Stimulated activated naive B cell treated with anti-CD40 and anti-IgM and Interleukin-4, amounts not matched to agents 10 μg/mL and 1 μg/mL and 100 μg/mL, for 72 hours (primary cell): ENCODE measurements around the gene SGIP1.

Source experiments
- ATAC-seq, 2 donors: fragments of 150-1000 bp; cut with Tn5 transposase; replicated peaks; 2 replicates each; pipeline ENCODE4 v1.10.0; 2021; ENCODE audit warnings: moderate library complexity in 1 of 2
- DNase-seq: peaks from one replicate; pipeline ENCODE4 v3.0.0; 2021
- H3K27ac Mint-ChIP-seq: one replicate; pipeline ENCODE4 v1.8.0; 2022; ENCODE audit warnings: mild to moderate bottlenecking, mixed read lengths
- H3K27me3 Mint-ChIP-seq, 2 donors: one replicate each; pipeline ENCODE4 v1.8.0; 2022; ENCODE audit warnings: mixed read lengths in 2 of 2
- H3K36me3 Mint-ChIP-seq, 2 donors: one replicate each; pipeline ENCODE4 v1.8.0; 2022; ENCODE audit warnings: mixed read lengths in 2 of 2, mild to moderate bottlenecking in 1 of 2
- H3K4me1 Mint-ChIP-seq, 2 donors: one replicate each; pipeline ENCODE4 v1.8.0; 2022; ENCODE audit warnings: mixed read lengths in 2 of 2, mild to moderate bottlenecking in 1 of 2
- H3K4me3 Mint-ChIP-seq, 2 donors: one replicate each; pipeline ENCODE4 v1.8.0; 2022; ENCODE audit warnings: mild to moderate bottlenecking in 2 of 2, mixed read lengths in 2 of 2, moderate library complexity in 1 of 2
- H3K9me3 Mint-ChIP-seq, 2 donors: one replicate each; pipeline ENCODE4 v1.8.0; 2022; ENCODE audit warnings: mixed read lengths in 2 of 2, mild to moderate bottlenecking in 1 of 2

Gene SGIP1

DNA sequence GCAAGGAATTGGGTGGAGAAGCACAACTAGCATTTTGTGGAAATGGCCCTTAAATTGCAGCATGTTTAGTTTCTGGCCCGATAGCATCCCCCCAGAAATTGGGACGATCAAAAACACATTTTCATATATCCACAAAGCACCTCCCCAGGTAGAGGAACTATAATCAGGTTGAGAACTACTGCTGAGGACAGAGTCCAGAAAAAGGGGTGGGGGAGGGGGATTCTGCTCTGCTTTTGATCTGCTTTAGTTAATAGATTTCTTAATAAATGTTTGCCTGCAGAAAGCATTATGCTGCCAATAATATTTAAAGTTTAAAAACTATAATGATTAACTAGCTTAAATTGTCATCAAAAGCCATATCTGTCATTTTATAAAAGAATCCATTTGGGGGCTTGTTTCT, 203.9 kb downstream of the SGIP1 start:
- no peak overlapping the region for H3K27ac Mint-ChIP-seq
- DNase-seq (no peak), ATAC-seq (no peak)
- H3K4me1 Mint-ChIP-seq, result peaks cover 8 to 18% of the 10 kb centered on the region in 2 donors
- no peaks in the 10 kb centered on the region for H3K27me3 Mint-ChIP-seq
- no peaks in the 10 kb centered on the region for H3K9me3 Mint-ChIP-seq
- no peaks in the 10 kb centered on the region for H3K36me3 Mint-ChIP-seq
- H3K4me3 Mint-ChIP-seq, result no peak overlapping the region

GRCh38 chr1:66739401-66740157, 205.6 kb downstream of the SGIP1 start:
- H3K27me3 Mint-ChIP-seq, result no peaks in the 10 kb centered on the region
- no peak overlapping the region for H3K4me3 Mint-ChIP-seq
- H3K9me3 Mint-ChIP-seq, result no peaks in the 10 kb centered on the region
- peak; percentile 42 to 46 for ATAC-seq
- H3K36me3 Mint-ChIP-seq, result no peaks in the 10 kb centered on the region
- DNase-seq, result no peak
- no peak overlapping the region for H3K27ac Mint-ChIP-seq
- H3K4me1 Mint-ChIP-seq, result peaks cover 8 to 10% of the 10 kb centered on the region in 2 donors

- Mint-ChIP-seq H3K27ac (no peak overlapping the region), H3K27me3 (peaks cover 0 to 10% of the 10 kb centered on the region in 2 donors), H3K4me1 (no peaks in the 10 kb centered on the region), H3K4me3 (no peak overlapping the region), H3K36me3 (no peaks in the 10 kb centered on the region), H3K9me3 (no peaks in the 10 kb centered on the region)
- DNase-seq (no peak), ATAC-seq (no peak)
Observed at GRCh38 chr1:66745451-66745850, 211.5 kb downstream of the SGIP1 start.

GRCh38 chr1:66747501-66747900, 213.5 kb downstream of the SGIP1 start:
- Mint-ChIP-seq H3K4me3 (no peak overlapping the region), H3K27ac (no peak overlapping the region), H3K36me3 (no peaks in the 10 kb centered on the region), H3K9me3 (no peaks in the 10 kb centered on the region), H3K27me3 (peaks cover 14 to 24% of the 10 kb centered on the region in 2 donors), H3K4me1 (peaks cover 4 to 7% of the 10 kb centered on the region in 2 donors)
- DNase-seq (no peak), ATAC-seq (no peak)

- no peak overlapping the region for H3K27ac Mint-ChIP-seq
- H3K4me1 Mint-ChIP-seq, result peaks cover 10 to 14% of the 10 kb centered on the region in 2 donors
- H3K9me3 Mint-ChIP-seq, result no peaks in the 10 kb centered on the region
- DNase-seq (no peak), ATAC-seq (no peak)
- peaks cover 21 to 32% of the 10 kb centered on the region in 2 donors for H3K27me3 Mint-ChIP-seq
- H3K4me3 Mint-ChIP-seq, result no peak overlapping the region
- peaks cover 0 to 3% of the 10 kb centered on the region in 2 donors for H3K36me3 Mint-ChIP-seq
Observed at GRCh38 chr1:66750577-66750976, 216.6 kb downstream of the SGIP1 start.

DNA sequence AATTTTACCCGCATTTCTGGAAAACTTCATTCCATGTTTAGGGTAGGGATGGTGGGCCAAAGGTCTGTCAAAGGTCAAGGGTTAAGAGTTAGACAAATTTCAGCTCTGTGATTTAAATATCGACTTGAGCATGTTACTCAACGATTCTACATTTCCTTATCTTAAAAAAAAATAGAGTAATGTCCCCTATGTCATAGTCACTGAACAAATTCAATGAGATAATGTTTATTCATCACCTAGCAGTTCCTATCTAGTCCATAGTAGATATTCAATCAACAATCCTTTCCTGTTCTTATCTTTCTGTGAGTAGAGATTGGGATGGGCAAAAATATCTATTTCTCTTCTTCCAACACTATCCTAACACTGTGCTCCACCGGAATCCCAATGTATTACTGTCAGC, 217.2 kb downstream of the SGIP1 start:
- Mint-ChIP-seq H3K36me3 (peaks cover 0 to 3% of the 10 kb centered on the region in 2 donors), H3K4me1 (peaks cover 10 to 14% of the 10 kb centered on the region in 2 donors), H3K27me3 (peaks cover 21 to 32% of the 10 kb centered on the region in 2 donors), H3K9me3 (no peaks in the 10 kb centered on the region), H3K27ac (no peak overlapping the region), H3K4me3 (no peak overlapping the region)
- ATAC-seq (no peak), DNase-seq (no peak)

DNA sequence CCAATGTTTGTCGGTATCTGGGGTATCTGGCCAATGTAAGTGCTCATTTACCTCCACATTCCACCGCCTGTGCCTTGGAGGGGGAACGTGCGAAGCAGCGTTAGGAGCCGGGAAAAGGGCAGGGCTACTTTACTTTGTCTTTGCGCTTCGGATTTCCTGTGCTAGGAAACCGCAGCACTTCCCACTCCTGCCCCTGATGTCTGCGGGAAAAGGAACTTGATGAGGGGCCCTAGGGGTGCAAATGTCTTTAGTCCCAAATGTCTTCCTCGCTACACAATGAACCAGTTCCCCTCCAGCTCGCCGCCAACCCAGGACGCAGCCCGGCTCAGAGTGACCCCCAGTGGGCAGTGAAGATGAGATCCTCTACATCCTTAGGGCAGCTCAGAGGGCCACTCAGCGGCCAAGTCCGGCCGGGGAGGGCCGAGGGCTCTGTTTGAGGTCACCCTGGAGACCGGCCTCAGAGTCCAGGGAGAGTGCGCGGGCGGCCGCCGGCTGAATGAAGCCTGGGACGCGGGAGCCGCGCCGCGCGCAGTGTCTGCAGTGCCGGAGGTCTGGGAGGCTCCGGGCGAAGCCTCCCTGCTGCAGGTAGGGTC, 218.1 kb downstream of the SGIP1 start, which contains the start of gene DYNLT5:
Gene DYNLT5, plus strand, starts transcription at position 460 of the 593 bp plus-strand sequence. CDS start 2,200 bp downstream, outside the sequence.
- Mint-ChIP-seq H3K4me3 (peak within 1 kb of the TSS; percentile 77 to 78), H3K36me3 (peaks cover 0 to 3% of the 10 kb centered on the region in 2 donors), H3K4me1 (peaks cover 10 to 14% of the 10 kb centered on the region in 2 donors), H3K9me3 (no peaks in the 10 kb centered on the region), H3K27me3 (peaks cover 21 to 32% of the 10 kb centered on the region in 2 donors), H3K27ac (no peak within 1 kb of the TSS)
- ATAC-seq (peak; percentile 56 to 59), DNase-seq (no peak)

- peaks cover 21 to 32% of the 10 kb centered on the region in 2 donors for H3K27me3 Mint-ChIP-seq
- H3K36me3 Mint-ChIP-seq, result peaks cover 0 to 3% of the 10 kb centered on the region in 2 donors
- H3K4me1 Mint-ChIP-seq, result peaks cover 13 to 17% of the 10 kb centered on the region in 2 donors
- ATAC-seq (peak in 1 of 2 donors; percentile 27), DNase-seq (no peak)
- peak overlapping the region; percentile 77 to 78 for H3K4me3 Mint-ChIP-seq
- no peak overlapping the region for H3K27ac Mint-ChIP-seq
- no peaks in the 10 kb centered on the region for H3K9me3 Mint-ChIP-seq
Observed at GRCh38 chr1:66752671-66753371, 218.9 kb downstream of the SGIP1 start.

DNA sequence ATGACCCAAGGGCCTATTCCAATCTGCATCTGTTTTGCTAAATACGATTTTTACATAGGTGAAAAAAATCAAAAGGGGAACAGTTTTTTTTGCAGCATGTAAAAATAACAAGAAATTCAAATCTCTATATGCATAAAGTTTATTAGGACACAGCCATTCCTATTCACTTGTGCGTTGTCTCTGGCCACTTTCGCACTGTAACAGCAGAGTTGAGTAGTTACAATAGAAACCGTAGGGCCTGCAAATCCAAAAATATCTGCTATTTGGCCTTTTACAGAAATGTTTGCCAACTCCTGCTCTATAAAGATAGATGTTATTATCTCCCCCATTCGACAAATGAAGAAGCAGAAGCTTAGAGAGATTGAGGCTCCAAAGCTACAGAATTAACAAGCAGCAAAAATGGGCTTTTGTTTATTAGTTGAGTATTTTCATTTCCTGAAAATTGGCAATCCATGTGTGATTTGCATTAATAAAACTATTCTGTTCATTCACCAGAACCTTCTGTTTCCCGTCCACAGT, 223.8 kb downstream of the SGIP1 start:
- H3K4me3 Mint-ChIP-seq, result no peak overlapping the region
- H3K4me1 Mint-ChIP-seq, result peaks cover 12 to 14% of the 10 kb centered on the region in 2 donors
- peaks cover 4 to 5% of the 10 kb centered on the region in 2 donors for H3K27me3 Mint-ChIP-seq
- no peak for DNase-seq
- ATAC-seq, result peak in 1 of 2 donors; percentile 16
- H3K27ac Mint-ChIP-seq, result no peak overlapping the region
- peaks cover 0 to 3% of the 10 kb centered on the region in 2 donors for H3K36me3 Mint-ChIP-seq
- H3K9me3 Mint-ChIP-seq, result no peaks in the 10 kb centered on the region

- no peaks in the 10 kb centered on the region for H3K9me3 Mint-ChIP-seq
- peaks cover 9% of the 10 kb centered on the region in 2 donors for H3K4me1 Mint-ChIP-seq
- peaks cover 0 to under 1% of the 10 kb centered on the region in 2 donors for H3K27me3 Mint-ChIP-seq
- no peak overlapping the region for H3K27ac Mint-ChIP-seq
- ATAC-seq (peak; percentile 88 to 97), DNase-seq (no peak)
- H3K36me3 Mint-ChIP-seq, result no peaks in the 10 kb centered on the region
- no peak overlapping the region for H3K4me3 Mint-ChIP-seq
Observed at GRCh38 chr1:66758241-66758755, 224.3 kb downstream of the SGIP1 start.

- H3K27ac Mint-ChIP-seq, result no peak overlapping the region
- peaks cover 9% of the 10 kb centered on the region in 2 donors for H3K4me1 Mint-ChIP-seq
- no peak overlapping the region for H3K4me3 Mint-ChIP-seq
- no peaks in the 10 kb centered on the region for H3K36me3 Mint-ChIP-seq
- H3K9me3 Mint-ChIP-seq, result no peaks in the 10 kb centered on the region
- ATAC-seq (no peak), DNase-seq (no peak)
- H3K27me3 Mint-ChIP-seq, result no peaks in the 10 kb centered on the region
Observed at GRCh38 chr1:66760506-66760905, 226.6 kb downstream of the SGIP1 start.

DNA sequence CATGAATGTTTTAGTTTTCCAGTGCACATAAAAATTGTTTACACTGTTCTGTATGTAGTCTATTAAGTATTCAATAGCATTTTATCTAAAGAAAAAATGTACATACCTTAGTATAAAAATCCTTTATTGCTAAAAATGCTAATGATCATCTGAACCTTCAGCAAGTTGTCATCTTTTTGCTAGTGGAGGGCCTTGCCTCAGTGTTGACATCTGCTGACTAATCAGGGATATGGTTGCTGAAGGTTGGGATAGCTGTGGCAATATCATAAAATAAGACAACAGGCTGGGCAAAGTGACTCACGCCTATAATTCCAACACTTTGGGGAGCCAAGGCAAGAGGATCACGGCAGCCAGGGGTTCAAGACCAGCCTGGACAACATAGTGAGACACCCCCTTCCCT, 227.3 kb downstream of the SGIP1 start:
- DNase-seq, result no peak
- Mint-ChIP-seq H3K4me3 (no peak overlapping the region), H3K27me3 (no peaks in the 10 kb centered on the region), H3K27ac (no peak overlapping the region), H3K4me1 (peaks cover 9% of the 10 kb centered on the region in 2 donors), H3K36me3 (no peaks in the 10 kb centered on the region), H3K9me3 (no peaks in the 10 kb centered on the region)
- no peak for ATAC-seq

DNA sequence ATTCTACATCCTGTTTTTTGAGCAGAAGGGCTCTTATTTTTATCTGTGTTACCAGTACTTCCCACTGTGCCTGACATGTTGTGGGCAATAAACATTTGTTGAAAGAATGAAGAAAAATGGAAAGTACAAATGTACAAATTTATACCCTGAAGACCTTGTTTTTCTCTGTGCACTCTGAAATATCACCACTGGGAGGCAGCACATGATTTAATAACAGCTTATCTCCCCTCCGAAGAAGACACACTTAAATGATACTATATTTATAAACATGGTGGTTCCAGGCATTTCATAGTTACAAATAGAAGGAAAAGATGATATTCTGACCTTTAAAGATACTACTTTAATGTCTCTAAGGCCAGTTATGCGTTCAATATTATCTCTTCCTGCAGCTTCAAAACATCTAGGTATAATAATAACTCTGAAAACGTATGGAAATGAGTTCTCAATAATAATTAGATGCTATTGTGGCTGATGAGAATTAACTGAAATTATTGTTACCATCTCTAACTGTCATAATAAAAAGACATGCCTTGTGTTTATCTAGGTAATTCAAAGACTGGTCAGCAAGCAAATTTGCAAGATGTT, 231.1 kb downstream of the SGIP1 start:
- no peaks in the 10 kb centered on the region for H3K9me3 Mint-ChIP-seq
- no peaks in the 10 kb centered on the region for H3K36me3 Mint-ChIP-seq
- peak; percentile 34 for DNase-seq
- ATAC-seq, result peak; percentile 56 to 63
- no peak overlapping the region for H3K27ac Mint-ChIP-seq
- no peaks in the 10 kb centered on the region for H3K27me3 Mint-ChIP-seq
- no peak overlapping the region for H3K4me3 Mint-ChIP-seq
- H3K4me1 Mint-ChIP-seq, result no peaks in the 10 kb centered on the region

DNA sequence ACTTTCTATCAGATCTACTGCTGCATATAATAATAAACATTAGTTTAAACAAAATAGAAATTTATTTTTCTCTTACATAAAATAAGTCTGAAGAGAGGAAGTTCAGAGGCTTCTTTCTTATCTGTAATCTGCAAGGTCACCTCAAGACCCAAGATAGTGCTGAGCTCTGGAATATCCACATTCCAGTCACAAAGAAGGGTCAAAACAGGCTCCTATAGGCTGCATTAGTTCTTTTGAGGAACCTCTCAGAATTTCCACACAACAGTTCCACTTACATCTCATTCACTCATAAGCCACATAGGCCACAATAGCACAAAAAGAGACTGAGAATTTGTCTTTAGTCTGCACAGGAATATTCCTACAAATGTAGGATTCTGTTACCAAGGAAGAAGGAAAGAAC, 233.7 kb downstream of the SGIP1 start:
- Mint-ChIP-seq H3K27me3 (no peaks in the 10 kb centered on the region), H3K27ac (no peak overlapping the region), H3K36me3 (no peaks in the 10 kb centered on the region), H3K4me3 (no peak overlapping the region), H3K4me1 (no peaks in the 10 kb centered on the region), H3K9me3 (no peaks in the 10 kb centered on the region)
- ATAC-seq (no peak), DNase-seq (no peak)
